Fibroblast of lung (primary cell): ENCODE results near the gene FAM13B.

Experiments
- CTCF ChIP-seq, 2 donors: IDR thresholded peaks in 1 of 2; conservative IDR thresholded peaks in 1 of 2; 1 replicate in 1 of 2; 2 replicates in 1 of 2; pipeline ENCODE4 v1.5.1; 2011 to 2012; ENCODE audit warnings: low read length in 2 of 2, control low read depth in 1 of 2, inconsistent platforms in 1 of 2, low read depth in 1 of 2, mild to moderate bottlenecking in 1 of 2
- EZH2 ChIP-seq: IDR thresholded peaks from 2 replicates; pipeline ENCODE4 v1.5.1; 2012; ENCODE audit warnings: low read length, control low read depth, mild to moderate bottlenecking; ENCODE audit errors: missing control alignments

GRCh38 chr5:137894586-137894985 lies 138.3 kb downstream of the FAM13B start:
- TF ChIP-seq CTCF (conservative IDR thresholded peaks at IDR 0.05 in 1 of 2, IDR thresholded peaks at IDR 0.05 in 1 of 2; ENCODE audit: low read depth in 1 of 2, low read length in 2 of 2) (no peak), EZH2 (no peak)
